C4-2B (cell line): ENCODE measurements around the gene IFNLR1.

Experiments used
- H3K27ac ChIP-seq: fragments of 450-650 bp; 2 replicates; pipeline ENCODE4 v1.5.1; 2017
- CTCF ChIP-seq: fragments of 450-650 bp; conservative IDR thresholded peaks from 2 replicates; pipeline ENCODE4 v1.5.1; 2017; ENCODE audit warnings: mild to moderate bottlenecking
- ZFX ChIP-seq: fragments of 450-650 bp; IDR thresholded peaks from 2 replicates; pipeline ENCODE4 v1.6.1; 2017

Gene IFNLR1

DNA sequence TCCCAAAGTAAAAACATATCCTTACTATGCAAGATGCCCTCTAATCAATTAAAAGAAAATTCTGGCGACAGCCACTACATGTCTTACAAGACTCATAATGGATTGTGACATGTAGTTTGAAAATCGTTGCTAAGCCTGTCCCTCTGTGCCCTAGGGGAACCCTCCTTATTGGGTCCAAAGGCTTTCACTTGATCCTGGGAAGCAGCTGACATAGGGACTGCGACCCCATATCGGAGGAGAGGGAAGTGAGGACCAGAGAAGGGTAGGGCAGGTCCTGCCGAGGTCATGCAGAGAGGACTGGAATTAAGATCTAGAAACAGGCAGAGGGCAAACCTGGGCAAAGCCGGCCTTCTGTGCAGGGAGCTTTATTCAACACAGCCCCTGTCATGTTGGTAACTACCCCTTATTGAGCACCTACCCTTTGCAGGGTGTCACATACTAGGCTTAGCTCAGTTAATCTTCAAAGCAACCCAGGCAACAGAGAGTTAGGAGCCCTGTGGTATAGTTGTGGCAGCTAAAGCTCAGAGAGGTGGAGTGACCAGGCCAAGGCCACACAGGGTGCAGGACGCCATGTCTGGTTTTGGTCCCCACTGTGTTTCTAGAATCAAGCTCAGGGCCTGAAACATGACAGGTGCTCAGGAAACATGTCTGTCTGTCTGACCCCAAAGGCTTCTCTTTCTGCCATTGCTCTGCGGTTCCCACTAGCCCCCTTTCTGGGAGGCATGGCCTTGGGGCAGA lies 18.4 kb upstream of the IFNLR1 start:
- TF ChIP-seq ZFX, result no peak
- no peak for TF ChIP-seq CTCF
- H3K27ac ChIP-seq, result peak overlapping the region; percentile 79

DNA sequence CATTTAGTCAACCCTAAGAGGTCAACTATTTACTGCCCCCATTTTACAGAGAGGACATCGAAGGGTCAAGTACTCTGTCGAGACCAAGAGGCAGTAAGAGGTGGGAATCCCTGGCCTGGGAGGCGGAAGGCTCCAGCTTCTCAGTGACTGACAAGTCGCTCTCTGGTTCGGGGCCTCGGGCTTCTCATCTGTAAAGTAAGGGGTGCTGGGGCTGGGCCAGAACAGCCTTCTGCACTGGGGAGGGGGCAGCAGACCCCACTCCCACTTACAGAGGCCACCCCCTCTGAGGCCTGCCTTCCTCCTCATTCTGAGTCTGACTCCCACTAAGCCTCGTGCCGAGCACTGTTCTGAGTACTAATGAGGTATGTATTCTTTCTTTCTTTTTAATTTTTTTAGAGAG lies 17.0 kb upstream of the IFNLR1 start:
- peak overlapping the region; percentile 83 for H3K27ac ChIP-seq
- TF ChIP-seq ZFX, result no peak

DNA sequence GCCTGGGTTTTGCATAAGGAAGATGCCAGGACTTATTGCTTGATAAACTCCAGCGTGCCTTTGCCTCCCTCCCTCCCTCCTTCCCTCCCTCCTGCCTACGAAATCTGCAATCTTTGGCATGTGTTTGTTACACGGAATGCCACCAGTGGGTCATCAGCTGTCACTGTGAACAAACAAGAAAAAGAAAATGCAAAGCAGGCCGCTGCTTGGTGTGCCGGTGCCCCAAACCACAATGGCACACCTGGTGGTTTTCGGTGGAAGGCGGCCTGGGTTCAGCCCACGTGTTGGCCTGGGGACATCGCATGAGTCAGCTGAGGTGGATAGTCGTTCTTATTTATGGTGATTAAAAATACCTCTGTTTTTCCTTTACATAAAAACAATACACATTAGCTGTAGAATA lies 16.3 kb upstream of the IFNLR1 start:
- peak overlapping the region; percentile 83 for H3K27ac ChIP-seq
- TF ChIP-seq ZFX, result no peak

- peak overlapping the region; percentile 83 for H3K27ac ChIP-seq
- TF ChIP-seq CTCF (no peak), ZFX (no peak)
Measured at GRCh38 chr1:24202987-24203386, 15.9 kb upstream of the IFNLR1 start.

- peak overlapping the region; percentile 83 for H3K27ac ChIP-seq
- TF ChIP-seq ZFX (no peak), CTCF (no peak)
Measured at GRCh38 chr1:24202556-24202955, 15.5 kb upstream of the IFNLR1 start.

DNA sequence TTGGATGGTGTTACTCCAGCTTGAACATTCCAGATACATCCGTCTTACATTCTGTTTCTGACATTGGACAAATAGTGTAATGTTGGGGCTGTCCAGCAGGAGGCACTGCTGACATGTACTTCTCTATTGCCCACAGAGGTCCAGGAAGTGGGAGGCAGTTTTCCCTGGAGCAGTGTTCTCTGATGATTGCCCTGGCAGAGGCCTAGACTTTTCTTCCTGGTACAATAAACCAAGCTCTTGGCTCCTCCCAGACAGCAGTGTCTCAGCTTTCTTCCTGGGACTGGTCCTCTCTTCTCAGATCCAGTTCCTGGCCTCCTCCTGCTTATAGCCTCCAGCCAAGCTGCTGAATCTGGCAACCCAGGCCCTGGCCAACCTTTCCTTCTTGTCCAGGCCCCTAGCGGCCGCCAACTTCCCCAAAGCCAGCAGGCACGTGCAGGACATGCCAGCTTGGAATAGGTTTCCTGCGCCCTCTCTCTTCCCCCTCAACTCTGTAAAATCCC lies 14.9 kb upstream of the IFNLR1 start:
- H3K27ac ChIP-seq, result peak overlapping the region; percentile 83
- TF ChIP-seq ZFX (no peak), CTCF (peak; percentile 82)

- H3K27ac ChIP-seq, result no peak overlapping the region
Measured at GRCh38 chr1:24199291-24199900, 12.3 kb upstream of the IFNLR1 start.

GRCh38 chr1:24198766-24199165 lies 11.7 kb upstream of the IFNLR1 start:
- no peak overlapping the region for H3K27ac ChIP-seq
- TF ChIP-seq CTCF (no peak), ZFX (no peak)

More at GRCh38 chr1:24199291-24199900, 12.3 kb upstream of the IFNLR1 start:
- TF ChIP-seq ZFX (no peak), CTCF (peak; percentile 68)
